SK-N-SH (cell line): ENCODE measurements around the gene PANX2. TPM values are rescaled to one million over a fixed set of nuclear protein-coding genes. Genes with fewer than 3 reads are reported as not detected.

Experiments used
- CTCF ChIA-PET: fragments of 300-600, 350-600 bp; formaldehyde crosslinking; extraction: SDS; loops from one replicate; lab custom pipeline; 2021; lab: Yijun Ruan, JAX
- POLR2A ChIA-PET: fragments of 350-600 bp; sonication (Branson Sonifier 250); formaldehyde crosslinking; extraction: SDS; loops from one replicate; lab custom pipeline; 2020; ENCODE audit warnings: antibody characterized with exemption, inconsistent platforms; lab: Yijun Ruan, JAX
- DNase-seq: peaks from one replicate; pipeline ENCODE4 v3.0.0; 2012
- H2AFZ ChIP-seq: fragments of 200-600 bp; sonication (generic); 2 replicates; pipeline ENCODE4 v1.8.1; 2016; ENCODE audit warnings: antibody characterized with exemption, mild to moderate bottlenecking, low read depth
- H3F3A ChIP-seq: fragments of 200-600 bp; sonication (generic); replicated peaks from 2 replicates; pipeline ENCODE3; 2016; ENCODE audit warnings: antibody characterized with exemption, mild to moderate bottlenecking; ENCODE audit not compliant: insufficient read depth
- H3K27ac ChIP-seq, 2 experiments: fragments of 200-500 bp in 1 of 2; fragments of 200-600 bp in 1 of 2; sonication (Bioruptor generic) in 1 of 2; sonication (generic), shearing (Covaris generic) in 1 of 2; 2 replicates each; pipeline versions ENCODE4 v1.5.1 to v1.6.1; 2014 to 2016; ENCODE audit warnings: low read depth in 2 of 2, inconsistent platforms in 1 of 2, low read length in 1 of 2, mild to moderate bottlenecking in 1 of 2, mixed read lengths in 1 of 2
- H3K27me3 ChIP-seq: fragments of 200-600 bp; sonication (generic), shearing (Covaris generic); 2 replicates; pipeline ENCODE4 v1.6.1; 2016; ENCODE audit warnings: mixed run types; ENCODE audit not compliant: insufficient read depth
- H3K36me3 ChIP-seq, 2 experiments: fragments of 200-500 bp in 1 of 2; fragments of 200-600 bp in 1 of 2; sonication (Bioruptor generic) in 1 of 2; sonication (generic) in 1 of 2; replicated peaks in 1 of 2; 2 replicates each; pipeline versions ENCODE3 to v1.5.1; 2014 to 2016; ENCODE audit warnings: low read length in 1 of 2, mild to moderate bottlenecking in 1 of 2; ENCODE audit not compliant: insufficient read depth in 2 of 2, control insufficient read depth in 1 of 2
- H3K4me1 ChIP-seq, 2 experiments: fragments of 200-500 bp in 1 of 2; fragments of 200-600 bp in 1 of 2; sonication (Bioruptor generic) in 1 of 2; sonication (generic), shearing (Covaris generic) in 1 of 2; 2 replicates each; pipeline versions ENCODE4 v1.5.1 to v1.6.1; 2014 to 2016; ENCODE audit warnings: low read depth in 1 of 2, low read length in 1 of 2, mixed run types in 1 of 2; ENCODE audit not compliant: insufficient read depth in 2 of 2, control insufficient read depth in 1 of 2
- H3K4me2 ChIP-seq: fragments of 200-600 bp; sonication (generic), shearing (Covaris generic); 2 replicates; pipeline ENCODE4 v1.6.1; 2017; ENCODE audit warnings: mixed run types
- H3K4me3 ChIP-seq, 2 experiments: fragments of 200-500 bp in 1 of 2; fragments of 200-600 bp in 1 of 2; sonication (Bioruptor generic) in 1 of 2; sonication (generic), shearing (Covaris generic) in 1 of 2; 2 replicates each; pipeline versions ENCODE4 v1.5.1 to v1.8.1; 2014 to 2016; ENCODE audit warnings: low read depth in 2 of 2, inconsistent platforms in 1 of 2, low read length in 1 of 2, mild to moderate bottlenecking in 1 of 2, mixed read lengths in 1 of 2, moderate library complexity in 1 of 2
- H3K79me2 ChIP-seq: fragments of 200-600 bp; sonication (generic); 2 replicates; pipeline ENCODE4 v1.8.1; 2017; ENCODE audit warnings: mild to moderate bottlenecking; ENCODE audit not compliant: insufficient read depth
- H3K9ac ChIP-seq: fragments of 200-600 bp; sonication (generic); 2 replicates; pipeline ENCODE4 v1.6.1; 2017; ENCODE audit warnings: mixed run types
- H3K9me2 ChIP-seq: fragments of 200-600 bp; sonication (generic); 2 replicates; pipeline ENCODE4 v1.6.1; 2017; ENCODE audit warnings: mixed run types
- H3K9me3 ChIP-seq: fragments of 200-600 bp; sonication (generic); 2 replicates; pipeline ENCODE4 v1.6.1; 2017; ENCODE audit warnings: mixed run types, mild to moderate bottlenecking, moderate library complexity
- H4K20me1 ChIP-seq: fragments of 200-600 bp; sonication (generic); 2 replicates; pipeline ENCODE4 v1.6.1; 2017; ENCODE audit warnings: mild to moderate bottlenecking, mixed run types; ENCODE audit not compliant: insufficient read depth
- CHD2 ChIP-seq: fragments of 150-350 bp; IDR thresholded peaks from 2 replicates; pipeline ENCODE4 v1.6.1; 2018; ENCODE audit warnings: low read length; ENCODE audit not compliant: partially characterized antibody
- CTCF ChIP-seq: fragments of 200-600 bp; sonication (generic); IDR thresholded peaks from 2 replicates; pipeline ENCODE4 v1.6.1; 2017; ENCODE audit warnings: antibody characterized with exemption, mild to moderate bottlenecking, moderate library complexity
- ELF1 ChIP-seq: IDR thresholded peaks from 2 replicates; pipeline ENCODE4 v1.4.0; 2012
- EP300 ChIP-seq, 2 experiments: IDR thresholded peaks; 2 replicates each; pipeline versions ENCODE4 v1.4.0 to v1.6.1; 2012; ENCODE audit warnings: borderline replicate concordance in 1 of 2, low read depth in 1 of 2, low read length in 1 of 2
- GABPA ChIP-seq: IDR thresholded peaks from 2 replicates; pipeline ENCODE4 v1.4.0; 2012; ENCODE audit warnings: low read depth, mild to moderate bottlenecking
- GATA2 ChIP-seq: sonication (generic); formaldehyde crosslinking; IDR thresholded peaks from 2 replicates; pipeline ENCODE4 v1.5.0; 2020; ENCODE audit warnings: mild to moderate bottlenecking, missing genetic modification reagents
- JUND ChIP-seq: IDR thresholded peaks from 2 replicates; pipeline ENCODE4 v1.4.0; 2012
- MAX ChIP-seq: IDR thresholded peaks from 2 replicates; pipeline ENCODE4 v1.4.0; 2012; ENCODE audit warnings: low read depth
- MEF2A ChIP-seq: IDR thresholded peaks from 2 replicates; pipeline ENCODE4 v1.4.0; 2012; ENCODE audit warnings: low read depth, borderline replicate concordance
- MXI1 ChIP-seq: IDR thresholded peaks from 2 replicates; pipeline ENCODE4 v1.6.1; 2012; ENCODE audit warnings: mild to moderate bottlenecking, low read depth, low read length, improper control_type of control experiment
- NFIC ChIP-seq: IDR thresholded peaks from 2 replicates; pipeline ENCODE4 v1.4.0; 2012; ENCODE audit warnings: borderline replicate concordance
- PBX3 ChIP-seq: IDR thresholded peaks from 2 replicates; pipeline ENCODE4; 2012
- RAD21 ChIP-seq: IDR thresholded peaks from 2 replicates; pipeline ENCODE4 v1.6.1; 2012; ENCODE audit warnings: mild to moderate bottlenecking, low read length
- RCOR1 ChIP-seq: fragments of 150-350 bp; IDR thresholded peaks from 2 replicates; pipeline ENCODE4 v1.6.1; 2017; ENCODE audit warnings: antibody characterized with exemption, low read length
- REST ChIP-seq: IDR thresholded peaks from 2 replicates; pipeline ENCODE4 v1.6.1; 2012; ENCODE audit warnings: mild to moderate bottlenecking, low read depth, low read length, moderate library complexity
- RFX5 ChIP-seq: IDR thresholded peaks from 2 replicates; pipeline ENCODE4 v1.6.1; 2012; ENCODE audit warnings: mild to moderate bottlenecking, improper control_type of control experiment, low read length
- RXRA ChIP-seq: IDR thresholded peaks from 2 replicates; pipeline ENCODE4 v1.4.0; 2012; ENCODE audit warnings: low read depth, mild to moderate bottlenecking, borderline replicate concordance
- SIN3A ChIP-seq: IDR thresholded peaks from 2 replicates; pipeline ENCODE4 v1.6.1; 2012; ENCODE audit warnings: low read depth, mild to moderate bottlenecking, low read length, moderate library complexity, borderline replicate concordance
- SMC3 ChIP-seq: IDR thresholded peaks from 2 replicates; pipeline ENCODE4 v1.6.1; 2012; ENCODE audit warnings: low read depth, low read length, improper control_type of control experiment
- TAF1 ChIP-seq: IDR thresholded peaks from 2 replicates; pipeline ENCODE4 v1.6.1; 2012; ENCODE audit warnings: low read depth, mild to moderate bottlenecking, low read length, moderate library complexity, borderline replicate concordance
- TCF12 ChIP-seq: IDR thresholded peaks from 2 replicates; pipeline ENCODE4 v1.4.0; 2012
- TEAD4 ChIP-seq: IDR thresholded peaks from 2 replicates; pipeline ENCODE4 v1.4.0; 2012; ENCODE audit warnings: mild to moderate bottlenecking, borderline replicate concordance; ENCODE audit not compliant: insufficient read depth
- USF1 ChIP-seq: IDR thresholded peaks from 2 replicates; pipeline ENCODE4 v1.4.0; 2012; ENCODE audit warnings: low read depth, borderline replicate concordance
- ZBTB33 ChIP-seq: IDR thresholded peaks from 2 replicates; pipeline ENCODE4 v1.4.0; 2012; ENCODE audit warnings: low read depth, borderline replicate concordance
- WGBS: methylation state at CpG from one replicate; pipeline ENCODE4 v1.1.6; 2017; ENCODE audit warnings: low lambda C conversion rate; 5-methylcytosine and 5-hydroxymethylcytosine counted together
- polyA plus RNA-seq, 3 experiments: library from polyadenylated mRNA; depleted of rRNA; stranded (reverse); fragments of >200 nt; gene quantifications; 2 replicates each; pipeline ENCODE4 v1.2.3, GENCODE V29; 2012

Gene PANX2
- polyA plus RNA-seq, 1 of the 3 experiments (the other 2 are of a cell fraction) = 2.4 TPM

- Histone ChIP-seq H4K20me1 (0 out of 2 replicates have a peak, but pooled peaks cover 23% of the 10 kb centered on the region), H3K9me2 (no peaks in the 10 kb centered on the region), H3K27ac (peak overlapping the region in 1 of 2 experiments; percentile 65; a peak in 2 of 4 replicates), H3K9ac (no peak overlapping the region), H3K4me3 (no peak overlapping the region), H3K9me3 (no peaks in the 10 kb centered on the region), H3F3A (no peaks in the 10 kb centered on the region), H3K4me1 (peaks cover 4 to 42% of the 10 kb centered on the region in 2 experiments; a peak in 2 of 4 replicates), H3K27me3 (no peaks in the 10 kb centered on the region), H3K4me2 (no peak overlapping the region), H3K79me2 (peaks cover 67% of the 10 kb centered on the region), H2AFZ (no peak overlapping the region), H3K36me3 (peaks cover 0 to 31% of the 10 kb centered on the region in 2 experiments)
- CTCF ChIA-PET = interaction anchor here (0.6 to 3.8 kb wide), 14 partner anchors 9 to 476 kb away, joined by 3 to 16 read pairs (median 4); partner anchors contain the start of gene SELENOO
- DNase-seq = peak; percentile 91
- 80% methylated on average over 14 of the region's 43 CpGs for WGBS
- POLR2A ChIA-PET = no interaction called here
- TF ChIP-seq MAX = no peak
- no peak for TF ChIP-seq REST
- peak; percentile 27; the same call in 1 of the 2 replicates for TF ChIP-seq NFIC
- TF ChIP-seq RXRA = no peak
- no peak for TF ChIP-seq USF1
- no peak for TF ChIP-seq GABPA
- no peak for TF ChIP-seq PBX3
- TF ChIP-seq RCOR1 = no peak
- no peak for TF ChIP-seq RFX5
- no peak for TF ChIP-seq RAD21
- TF ChIP-seq TAF1 = no peak
- TF ChIP-seq CHD2 = no peak
- TF ChIP-seq ZBTB33 = no peak
- TF ChIP-seq SMC3 = no peak
- TF ChIP-seq MEF2A = no peak
- TF ChIP-seq MXI1 = peak; percentile 60; the same call in 1 of the 2 replicates
- TF ChIP-seq SIN3A = no peak
- no peak for TF ChIP-seq JUND
- no peak for TF ChIP-seq TEAD4
- no peak for TF ChIP-seq GATA2 (CRISPR knock-in tag)
- peak; percentile 32; the same call in 1 of the 2 replicates for TF ChIP-seq CTCF
- no peak for TF ChIP-seq TCF12
- no peak for TF ChIP-seq ELF1
- no peak for TF ChIP-seq EP300 (IDR thresholded peaks at IDR 0.05; ENCODE audit: borderline replicate concordance in 1 of 2, low read depth in 1 of 2, low read length in 1 of 2)
Observed at GRCh38 chr22:50190182-50190940, 19.8 kb downstream of the PANX2 start.
